GM18526 (cell line): Measurements from ENCODE around the gene DYDC2.

Source experiments
- POLR2A ChIP-seq: IDR thresholded peaks from 3 replicates; pipeline ENCODE4 v1.6.1; 2011; ENCODE audit not compliant: insufficient read length; ENCODE audit errors: extremely low read depth

DYDC2 gene

DNA sequence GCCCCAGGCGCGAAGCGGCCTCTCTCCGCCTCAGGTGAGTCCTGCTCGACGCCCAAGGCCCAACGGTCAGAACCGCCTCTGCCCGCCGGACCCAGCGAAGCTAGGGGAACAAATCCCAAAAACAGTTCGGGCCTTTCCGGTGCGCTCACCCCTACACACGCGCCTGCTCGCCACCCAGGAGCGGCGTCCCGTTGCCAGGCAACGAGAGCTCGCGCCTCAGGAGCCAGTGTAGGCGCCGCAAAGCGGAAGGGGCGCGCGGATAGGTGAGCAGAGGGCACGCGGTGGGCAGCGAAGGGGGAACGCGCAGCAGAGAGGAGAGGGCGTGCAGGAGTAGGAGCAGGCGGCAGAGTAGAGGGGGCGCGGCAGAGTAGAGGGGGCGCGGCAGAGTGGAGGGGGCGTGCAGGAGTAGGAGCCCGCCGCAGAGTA lies at the start of gene DYDC2, which contains the start of gene DYDC1:
Gene DYDC2 (plus strand): TSS at position 219 of the 426 bp plus-strand sequence. CDS start 5,663 bp downstream, outside the sequence.
Gene DYDC1 (minus strand): TSS at position 193 of the 426 bp plus-strand sequence. CDS start 4,154 bp downstream, outside the sequence.
- no peak for TF ChIP-seq POLR2A

DNA sequence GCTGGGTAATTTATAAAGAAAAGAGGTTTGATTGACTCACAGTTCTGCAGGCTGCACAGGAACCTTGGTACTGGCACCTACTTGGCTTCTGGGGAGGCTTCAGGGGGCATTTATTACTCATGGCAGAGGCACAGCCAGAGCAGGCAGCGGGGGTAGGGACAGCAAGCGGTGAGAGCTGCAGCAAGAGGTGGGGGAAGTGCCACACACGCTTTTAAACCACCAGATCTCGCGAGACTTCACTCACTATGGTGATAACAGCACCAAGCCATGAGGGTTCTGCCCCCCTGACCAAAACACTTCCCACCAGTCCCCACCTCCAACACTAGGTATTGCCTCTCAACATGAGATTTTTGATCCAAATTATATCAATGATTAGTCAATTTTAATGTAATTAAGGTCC lies 43.1 kb upstream of the DYDC2 start:
- no peak for TF ChIP-seq POLR2A

DNA sequence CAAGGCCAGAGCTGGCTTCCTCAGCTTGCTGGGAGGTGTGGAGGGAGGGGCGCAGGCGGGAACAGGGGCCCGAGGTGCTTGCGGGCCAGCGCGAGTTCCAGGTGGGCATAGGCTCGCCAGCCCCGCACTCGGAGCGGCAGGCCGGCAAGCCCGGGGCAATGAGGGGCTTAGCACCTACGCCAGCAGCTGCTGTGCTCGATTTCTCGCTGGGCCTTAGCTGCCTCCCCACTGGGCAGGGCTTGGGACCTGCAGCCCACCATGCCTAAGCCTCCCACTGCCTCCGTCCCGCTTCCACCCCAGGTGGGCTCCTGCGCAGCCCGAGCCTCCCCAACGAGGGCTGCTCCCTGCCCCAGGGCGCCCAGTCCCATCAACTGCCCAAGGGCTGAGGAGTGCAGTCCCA lies 41.2 kb upstream of the DYDC2 start:
- TF ChIP-seq POLR2A: no peak

DNA sequence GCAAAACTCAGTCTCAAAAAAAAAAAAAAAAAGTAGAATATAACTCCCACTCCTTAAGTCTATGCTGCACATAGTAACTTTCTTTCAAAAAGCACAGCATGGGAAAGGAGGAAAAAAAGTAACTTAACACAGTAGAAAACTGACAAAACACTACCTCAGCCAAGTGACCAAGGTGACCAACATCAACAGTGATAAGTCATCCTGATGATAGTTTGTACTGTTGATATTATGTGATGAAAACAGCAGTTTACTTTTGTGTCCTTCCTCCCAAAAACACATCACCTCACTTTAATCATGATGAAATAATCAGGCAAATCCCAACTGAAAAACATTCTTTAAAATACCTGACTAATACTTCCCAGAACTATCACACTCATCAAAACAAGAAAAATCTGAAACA lies 37.8 kb upstream of the DYDC2 start:
- TF ChIP-seq POLR2A: no peak

GRCh38 chr10:80319318-80319717 lies 37.3 kb upstream of the DYDC2 start:
- no peak for TF ChIP-seq POLR2A

GRCh38 chr10:80319725-80320290 lies 36.8 kb upstream of the DYDC2 start:
- no peak for TF ChIP-seq POLR2A

- no peak for TF ChIP-seq POLR2A
These were observed 36.2 kb upstream of the DYDC2 start for GRCh38 chr10:80320377-80320776.

DNA sequence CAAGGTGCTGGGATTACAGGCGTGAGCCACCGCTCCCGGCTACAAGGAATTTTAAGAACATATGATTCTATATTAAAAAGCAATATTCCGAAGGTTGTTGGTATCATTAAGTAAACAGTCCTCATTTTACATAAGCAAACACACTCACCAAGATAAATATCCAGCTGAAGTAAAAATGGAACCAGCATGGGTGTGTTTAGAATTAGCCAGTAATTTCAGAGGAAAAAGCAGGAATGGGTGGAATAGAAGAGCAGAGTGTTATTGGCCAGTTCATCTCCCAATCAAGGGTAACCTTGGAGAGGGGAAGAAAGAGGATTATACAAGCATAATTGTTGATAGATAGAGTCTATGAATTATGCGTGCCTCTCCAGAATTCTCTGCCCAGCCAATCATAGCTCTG lies 35.4 kb upstream of the DYDC2 start:
- TF ChIP-seq POLR2A: no peak

DNA sequence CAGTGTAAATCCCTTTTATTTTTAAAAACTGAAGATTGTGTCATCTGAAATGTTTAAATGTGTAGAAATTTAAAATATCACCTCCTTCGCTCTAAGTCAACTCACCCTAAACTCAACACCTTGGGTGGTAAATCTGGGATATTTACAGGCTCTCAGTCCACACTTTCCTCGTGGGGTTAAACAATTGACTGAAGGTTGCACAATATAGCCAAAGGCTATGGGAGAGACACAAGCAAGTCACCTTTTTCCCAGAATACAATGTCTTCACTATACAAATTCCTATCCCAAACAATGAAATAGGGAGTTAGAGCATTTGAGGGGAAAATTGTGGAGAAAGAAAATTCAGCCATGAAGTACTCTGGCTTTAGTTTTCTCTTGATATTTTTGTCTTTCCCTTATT lies 34.4 kb upstream of the DYDC2 start:
- no peak for TF ChIP-seq POLR2A

DNA sequence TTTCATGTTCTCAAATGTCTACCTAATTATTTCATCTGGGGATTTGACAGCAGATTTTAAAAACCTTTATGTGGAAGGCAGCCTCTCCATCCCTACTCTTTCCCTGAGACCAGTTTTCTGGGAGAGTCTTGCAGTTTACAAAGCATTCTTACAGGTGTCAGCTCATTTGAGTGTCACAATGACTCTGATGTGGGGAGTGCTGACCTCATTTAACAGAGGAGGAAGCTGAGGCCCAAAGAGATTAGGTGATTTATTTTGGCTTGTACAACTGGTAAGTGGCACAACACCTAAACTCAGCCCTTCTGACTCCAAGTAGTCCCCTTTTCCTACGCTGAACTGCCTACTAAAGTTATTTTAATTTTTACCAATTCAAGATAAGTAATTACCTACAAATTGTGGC lies 33.9 kb upstream of the DYDC2 start:
- no peak for TF ChIP-seq POLR2A

DNA sequence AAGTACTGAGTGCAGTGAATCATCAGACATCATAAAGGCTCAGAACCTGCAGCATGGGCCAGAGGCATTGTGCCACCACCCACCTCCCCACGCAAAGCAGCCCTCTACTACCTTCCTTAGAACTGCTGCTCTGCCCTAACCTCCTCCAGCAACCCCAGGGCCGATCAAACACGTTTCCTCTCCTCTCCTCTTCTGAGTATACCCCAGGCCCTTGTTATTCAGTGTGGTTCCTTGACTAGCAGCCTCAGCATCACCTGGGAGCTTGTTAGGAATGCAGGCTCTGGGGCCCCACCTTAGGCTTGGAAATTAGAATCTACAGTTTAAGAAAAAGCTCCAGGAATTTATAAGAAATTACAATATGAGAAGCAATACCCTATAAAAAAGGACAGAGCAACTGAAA lies 33.3 kb upstream of the DYDC2 start:
- no peak for TF ChIP-seq POLR2A

DNA sequence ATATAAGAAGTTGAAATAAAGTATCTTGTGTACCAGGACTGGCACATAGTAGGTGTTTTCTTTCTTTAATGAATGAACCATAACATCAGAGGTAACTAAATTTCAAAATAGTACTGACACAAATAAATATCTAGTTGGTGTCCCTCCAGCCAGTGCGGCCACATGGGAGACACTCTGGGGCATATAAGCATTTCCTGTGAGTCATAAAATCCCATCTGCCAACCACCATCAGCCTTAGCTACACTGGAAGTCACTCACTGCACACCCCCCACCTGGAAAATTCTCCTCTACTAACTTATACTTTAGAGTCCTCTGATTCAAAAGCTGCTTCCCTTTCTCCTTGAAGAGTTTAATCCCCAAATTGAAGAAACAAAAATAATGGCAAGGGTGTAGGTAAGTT lies 32.5 kb upstream of the DYDC2 start:
- no peak for TF ChIP-seq POLR2A

DNA sequence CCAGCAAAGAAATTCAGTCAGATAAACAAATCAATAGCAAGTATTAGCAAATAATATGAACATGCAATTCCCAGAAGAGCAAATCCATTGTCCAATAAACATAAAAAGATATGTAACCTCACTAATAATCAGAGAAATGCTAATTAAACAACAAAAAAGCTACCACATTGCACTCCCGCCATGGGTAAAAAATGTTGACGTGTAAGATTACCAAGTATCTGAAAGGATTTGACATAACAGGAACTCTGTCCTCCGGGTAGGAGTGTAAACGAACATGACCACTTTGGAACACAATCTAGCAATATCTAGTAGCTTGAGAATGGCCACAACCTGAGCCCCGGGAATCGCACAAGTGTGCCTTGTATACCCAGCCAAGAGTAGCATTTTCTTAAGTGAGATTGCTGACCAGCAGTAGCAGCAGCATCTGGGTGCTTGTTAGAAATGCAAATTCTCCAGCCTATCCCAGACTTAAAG lies 31.7 kb upstream of the DYDC2 start:
- TF ChIP-seq POLR2A: no peak

GRCh38 chr10:80333983-80334382 lies 22.6 kb upstream of the DYDC2 start:
- TF ChIP-seq POLR2A: no peak

DNA sequence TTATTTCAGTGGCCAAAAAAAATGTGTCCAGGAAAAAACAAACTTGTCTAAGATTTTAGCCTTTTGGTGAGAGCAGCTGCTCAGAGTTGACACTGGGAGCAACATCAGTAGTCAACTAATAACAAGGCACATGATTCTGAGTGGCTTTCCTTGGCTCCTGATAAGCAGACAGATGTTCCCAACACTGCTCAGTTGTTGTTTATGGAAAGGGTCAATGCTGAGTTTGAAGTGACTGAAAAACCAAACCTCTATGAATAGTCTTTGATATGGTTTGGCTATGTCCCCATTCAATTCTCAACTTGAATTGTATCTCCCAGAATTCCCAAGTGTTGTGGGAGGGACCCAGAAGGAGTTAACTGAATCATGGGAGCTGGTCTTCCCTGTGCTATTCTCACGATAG lies 12.3 kb upstream of the DYDC2 start:
- no peak for TF ChIP-seq POLR2A

DNA sequence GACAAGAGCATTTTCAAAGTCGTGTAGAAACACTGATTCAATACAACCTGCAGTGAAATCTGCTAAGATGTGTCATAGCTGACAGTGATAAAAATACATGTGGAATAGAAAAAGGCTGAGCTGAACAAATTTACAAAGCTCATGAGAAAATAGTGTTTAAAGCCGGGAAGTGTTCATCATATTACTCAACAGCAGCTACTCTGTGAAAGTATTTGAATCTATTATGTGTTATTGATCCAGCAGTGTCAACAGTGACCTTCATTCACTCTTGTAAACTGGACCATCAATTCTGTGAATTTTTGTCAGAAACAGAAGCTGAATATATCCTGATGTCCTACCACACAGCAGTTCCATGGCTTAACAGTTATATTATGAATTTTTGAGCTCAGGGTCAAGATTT lies 11.7 kb upstream of the DYDC2 start:
- TF ChIP-seq POLR2A: no peak

DNA sequence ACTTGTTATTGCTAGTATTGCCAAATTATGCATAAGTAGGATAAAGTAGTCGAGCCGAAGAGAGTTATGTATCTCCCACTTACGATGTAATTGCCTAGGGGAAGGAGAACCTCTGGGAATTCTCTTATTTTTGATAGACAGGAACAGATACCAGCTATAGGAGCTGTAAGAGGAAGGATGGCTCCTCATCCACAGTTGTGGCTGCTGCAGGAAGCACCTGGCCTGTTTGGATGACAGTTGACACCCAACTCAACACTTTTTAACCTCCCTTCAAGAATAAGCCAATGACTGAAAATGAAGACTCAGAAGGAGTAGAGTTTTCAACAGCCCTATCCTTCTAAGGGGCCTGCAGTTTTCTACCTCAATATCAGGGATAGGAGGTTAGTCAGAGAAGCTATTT lies 6.3 kb upstream of the DYDC2 start:
- TF ChIP-seq POLR2A: no peak
